Gastroesophageal sphincter (tissue), 3 donors: Measurements from ENCODE around the gene NOC2L.

Source experiments
- CTCF ChIP-seq, 4 experiments: fragments of 200-600 bp in 2 of 4; fragments of 450-650 bp in 2 of 4; sonication (generic) in 1 of 4; IDR thresholded peaks; one replicate each; pipeline ENCODE4 v1.5.1; 2017 to 2019; ENCODE audit warnings: antibody characterized with exemption in 4 of 4, mild to moderate bottlenecking in 2 of 4, moderate library complexity in 2 of 4
- EP300 ChIP-seq: sonication (generic); formaldehyde crosslinking; IDR thresholded peaks from one replicate; pipeline ENCODE4 v1.6.1; 2017; ENCODE audit warnings: antibody characterized with exemption, mild to moderate bottlenecking
- POLR2A ChIP-seq, 2 donors: fragments of 450-650 bp; IDR thresholded peaks; one replicate each; pipeline ENCODE4 v1.6.1; 2017; ENCODE audit warnings: antibody characterized with exemption in 2 of 2, mild to moderate bottlenecking in 2 of 2, moderate library complexity in 1 of 2

DNA sequence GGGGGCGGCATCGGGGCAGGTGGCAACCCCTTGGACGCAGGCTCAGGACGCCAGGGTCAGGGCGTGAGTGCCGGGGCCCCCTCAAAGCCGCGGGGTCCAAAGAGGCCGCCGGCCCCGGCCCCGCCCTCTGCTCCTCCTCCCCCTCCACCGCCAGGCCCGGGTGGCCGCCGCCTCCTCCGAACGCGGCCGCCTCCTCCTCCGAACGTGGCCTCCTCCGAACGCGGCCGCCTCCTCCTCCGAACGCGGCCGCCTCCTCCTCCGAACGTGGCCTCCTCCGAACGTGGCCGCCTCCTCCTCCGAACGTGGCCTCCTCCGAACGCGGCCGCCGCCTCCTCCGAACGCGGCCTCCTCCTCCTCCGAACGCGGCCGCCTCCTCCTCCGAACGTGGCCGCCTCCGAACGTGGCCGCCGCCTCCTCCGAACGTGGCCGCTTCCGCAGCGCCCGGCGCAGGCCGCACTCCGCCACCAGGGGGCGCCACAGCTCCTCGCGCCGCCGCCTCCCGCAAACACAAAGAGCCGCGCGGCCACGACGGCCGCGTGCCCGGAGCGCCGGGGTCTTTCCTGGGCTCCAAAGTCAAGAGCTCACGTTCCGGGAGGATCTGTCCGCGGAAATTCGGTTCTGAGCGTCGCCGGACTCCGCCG lies 54.6 kb downstream of the NOC2L start:
- no peak for TF ChIP-seq POLR2A (IDR thresholded peaks at IDR 0.05)
- no peak for TF ChIP-seq EP300
- peak in 3 of 4 experiments; percentile 95 to 99 (median 98) for TF ChIP-seq CTCF (IDR thresholded peaks at IDR 0.05)
